ENCODE results near the gene LAD1. TPM values are rescaled to one million over a fixed set of nuclear protein-coding genes. Genes with fewer than 3 reads are reported as not detected.

Gene LAD1
- total and polyA plus RNA-seq, 2 of the 13 experiments (the other 11 are each of a cell fraction or from before 2014, with no cell fraction given): 10.8 to 65.6 TPM

- TF ChIP-seq ATF6 (CRISPR knock-in tag; conservative IDR thresholded peaks at IDR 0.05) (no peak), THAP11 (CRISPR knock-in tag; IDR thresholded peaks at IDR 0.05) (peak; percentile 50; the same call in 1 of the 2 replicates), ZNF788 (CRISPR knock-in tag; IDR thresholded peaks at IDR 0.05; ENCODE audit: borderline replicate concordance) (peak; percentile 45; the same call in 1 of the 2 replicates), SMAD1 (CRISPR knock-in tag; IDR thresholded peaks at IDR 0.05; ENCODE audit: borderline replicate concordance, low read depth) (no peak), ZNF160 (CRISPR knock-in tag; IDR thresholded peaks at IDR 0.05) (no peak), HNF1A (IDR thresholded peaks at IDR 0.05; ENCODE audit: low read depth) (peak; percentile 98), HNF1A (CRISPR knock-in tag; IDR thresholded peaks at IDR 0.05; ENCODE audit: borderline replicate concordance) (peak; percentile 99), ZNF253 (CRISPR knock-in tag; IDR thresholded peaks at IDR 0.05; ENCODE audit: borderline replicate concordance) (no peak), MBNL3 (CRISPR knock-in tag; conservative IDR thresholded peaks at IDR 0.05) (no peak), MYNN (CRISPR knock-in tag; IDR thresholded peaks at IDR 0.05; ENCODE audit: low read depth) (peak; percentile 36; the same call in 1 of the 2 replicates), ATM (IDR thresholded peaks at IDR 0.05; ENCODE audit: borderline replicate concordance) (no peak), ZNF142 (CRISPR knock-in tag; IDR thresholded peaks at IDR 0.05) (no peak), MEF2D (CRISPR knock-in tag; IDR thresholded peaks at IDR 0.05) (0 out of 2 replicates have a peak, but pooled peaks have one; percentile 37), REXO4 (CRISPR knock-in tag; IDR thresholded peaks at IDR 0.05; ENCODE audit: borderline replicate concordance) (no peak), ZNF138 (CRISPR knock-in tag; IDR thresholded peaks at IDR 0.05; ENCODE audit: low read depth) (no peak), TSC22D2 (CRISPR knock-in tag; IDR thresholded peaks at IDR 0.05; ENCODE audit: borderline replicate concordance) (no peak), ZNF451 (CRISPR knock-in tag; IDR thresholded peaks at IDR 0.05) (no peak), CCDC6 (CRISPR knock-in tag; IDR thresholded peaks at IDR 0.05) (no peak), ARNT2 (CRISPR knock-in tag; IDR thresholded peaks at IDR 0.05; ENCODE audit: low read depth) (0 out of 2 replicates have a peak, but pooled peaks have one; percentile 35)
These were observed 6.3 kb upstream of the LAD1 start (continued) for GRCh38 chr1:201405484-201405831.

Data from HepG2 (cell line).